NCI-H82 treated with DMSO at 0.1 percent for 48 hours (cell line): ENCODE results near the gene PDPR.
"Not testable (repeated sequence)": the region's sequence is repeated elsewhere in the genome, so short reads cannot be mapped to it uniquely, and the experiment has no call there.

Experiments
- DNase-seq: peaks from one replicate; lab custom pipeline; 2025; ENCODE audit not compliant: unreplicated experiment; lab: John Stamatoyannopoulos, UW

Gene PDPR

DNA sequence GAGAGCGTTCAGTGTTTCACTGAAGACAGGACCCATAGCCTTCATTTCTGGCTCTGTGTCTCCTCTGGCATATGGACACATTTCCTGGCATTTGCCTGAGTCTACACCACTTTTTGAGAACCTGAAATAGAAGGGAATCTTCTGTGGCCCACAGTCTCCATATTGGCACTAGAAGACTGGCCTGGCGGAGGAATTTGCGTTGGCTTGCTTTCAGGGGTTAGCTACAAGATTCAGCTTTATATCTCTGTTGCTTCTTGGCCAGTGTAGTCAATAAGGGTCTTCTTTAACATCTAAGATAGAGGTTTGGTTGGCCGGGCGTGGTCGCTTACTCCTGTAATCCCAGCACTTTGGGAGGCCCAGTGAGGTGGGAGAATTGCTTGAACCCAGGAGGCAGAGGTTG is 46.7 kb downstream of the PDPR start:
- DNase-seq: no peak

DNA sequence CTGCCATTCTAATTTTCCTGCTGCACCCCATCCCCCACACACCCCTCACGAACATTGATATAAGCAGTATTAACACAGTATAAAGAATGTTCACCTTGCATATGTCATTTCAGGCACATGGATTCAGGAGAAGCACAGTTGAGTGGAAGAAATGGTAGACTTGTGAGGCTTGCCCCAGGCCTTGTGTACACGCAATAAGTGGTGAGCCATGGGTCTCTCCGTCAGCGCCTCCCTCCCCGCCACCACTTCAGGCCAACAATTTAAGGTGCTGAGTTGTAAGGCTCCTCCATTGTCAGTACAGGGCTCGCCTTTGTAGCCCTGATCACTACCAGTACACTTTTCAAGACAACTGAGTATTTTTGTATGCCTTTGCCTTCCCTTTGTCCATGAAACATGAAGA is 47.2 kb downstream of the PDPR start:
- DNase-seq: no peak

DNA sequence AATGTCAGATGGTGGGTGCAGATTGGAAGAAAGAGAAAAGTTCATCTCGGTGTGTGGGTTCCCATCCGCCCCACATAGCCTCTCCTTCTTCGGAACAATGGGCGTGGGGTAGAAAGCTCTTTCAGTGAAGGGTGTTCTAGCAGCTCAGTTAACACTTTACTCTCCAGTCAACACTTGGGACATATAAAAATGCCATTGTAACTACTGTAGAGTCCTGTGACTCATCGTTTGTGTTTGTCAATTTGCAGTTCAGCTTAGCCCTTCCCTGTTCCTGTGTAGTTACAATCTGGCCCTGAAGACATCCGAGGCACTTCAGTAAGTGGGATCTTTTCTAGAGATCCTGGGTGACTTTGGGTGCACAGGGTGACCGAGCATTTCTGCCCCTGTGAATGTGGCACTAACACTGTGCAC is 47.9 kb downstream of the PDPR start:
- no peak for DNase-seq

DNA sequence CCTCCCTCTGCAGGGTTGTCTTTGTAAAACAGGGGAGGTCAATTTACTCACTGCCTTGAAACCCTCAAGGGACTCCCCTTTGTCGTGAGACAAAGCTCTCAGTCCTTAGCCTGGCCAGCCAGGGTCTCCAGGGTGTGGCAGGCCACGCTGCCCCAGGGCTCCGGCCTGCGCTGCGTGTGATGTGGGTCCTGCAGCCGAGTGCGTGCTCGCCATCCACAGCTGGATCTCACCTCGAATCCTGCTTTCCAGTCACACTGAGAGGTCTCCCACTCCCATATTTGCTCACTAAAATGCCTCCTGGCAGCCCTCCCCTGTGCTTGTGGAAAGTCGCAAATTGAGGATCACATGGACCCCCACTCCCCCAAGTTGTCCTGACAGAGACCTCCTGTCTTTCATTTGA is 49.5 kb downstream of the PDPR start:
- DNase-seq: no peak

DNA sequence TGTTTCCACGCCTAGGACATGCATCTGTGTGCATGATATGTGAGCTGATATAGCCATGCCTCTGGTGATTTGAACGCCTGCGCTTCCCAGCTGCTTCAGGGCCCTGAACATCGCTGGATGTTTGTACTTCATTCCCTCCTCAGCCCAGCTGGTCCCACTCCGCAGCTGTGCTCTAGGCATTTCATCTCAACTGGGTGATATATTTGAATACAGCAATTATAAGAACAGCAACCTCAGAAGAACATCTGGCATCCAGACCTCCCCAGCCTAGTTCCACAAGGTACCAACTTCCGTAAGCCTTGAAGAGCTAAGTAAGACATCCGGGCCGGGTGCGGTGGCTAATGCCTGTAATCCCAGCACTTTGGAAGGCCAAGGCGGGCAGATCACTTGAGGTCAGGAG is 52.6 kb downstream of the PDPR start:
- DNase-seq: not testable (repeated sequence)

DNA sequence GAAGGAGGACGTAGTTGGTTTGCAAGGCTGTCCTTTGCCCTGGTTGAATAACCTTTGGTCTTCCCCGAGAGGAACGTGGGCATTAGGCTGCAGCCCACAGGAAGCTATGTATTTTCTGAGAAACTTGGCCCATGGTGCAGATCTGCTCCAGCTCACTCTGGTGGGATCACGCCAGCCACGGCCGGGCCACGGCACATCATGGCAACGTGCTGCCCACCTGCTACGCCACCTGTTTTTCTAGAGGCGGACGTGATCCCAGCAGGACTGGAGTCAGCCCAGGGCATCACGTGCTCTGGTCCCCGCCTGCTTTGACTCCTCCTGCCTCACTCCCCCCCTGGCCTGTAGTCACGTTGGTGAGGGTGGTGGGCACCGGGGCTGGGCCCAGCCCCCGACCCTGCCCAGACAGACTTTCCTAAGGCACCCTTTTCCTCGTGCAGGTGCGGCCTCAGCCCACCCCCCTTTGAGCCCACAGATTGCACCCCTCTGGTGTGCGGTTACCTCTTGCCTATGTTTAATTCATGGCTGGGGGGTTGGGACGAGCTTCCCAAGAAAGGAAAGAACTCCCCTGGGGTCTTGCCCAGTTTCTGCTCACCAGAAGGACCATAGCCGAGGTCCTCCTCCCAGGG is 59.2 kb downstream of the PDPR start, which contains the start of gene CLEC18C:
TSS of gene CLEC18C (plus strand) at position 576 of the 626 bp plus-strand sequence. CDS start 492 bp downstream, outside the sequence.
- not testable (repeated sequence) for DNase-seq

DNA sequence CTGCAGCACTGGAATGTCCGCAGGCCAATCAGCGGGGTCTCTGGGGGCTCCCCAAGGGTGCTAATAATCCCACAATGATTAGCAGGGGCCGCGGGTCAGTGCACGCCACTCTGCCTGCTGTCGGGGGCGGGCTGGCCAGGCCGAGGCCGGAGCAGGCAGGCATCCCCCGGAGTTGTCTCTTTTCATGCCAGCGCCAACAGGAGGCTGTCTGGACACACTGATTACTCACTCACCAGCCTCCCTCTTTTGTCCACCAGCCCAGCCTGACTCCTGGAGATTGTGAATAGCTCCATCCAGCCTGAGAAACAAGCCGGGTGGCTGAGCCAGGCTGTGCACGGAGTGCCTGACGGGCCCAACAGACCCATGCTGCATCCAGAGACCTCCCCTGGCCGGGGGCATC is 59.8 kb downstream of the PDPR start:
- DNase-seq: not testable (repeated sequence)

DNA sequence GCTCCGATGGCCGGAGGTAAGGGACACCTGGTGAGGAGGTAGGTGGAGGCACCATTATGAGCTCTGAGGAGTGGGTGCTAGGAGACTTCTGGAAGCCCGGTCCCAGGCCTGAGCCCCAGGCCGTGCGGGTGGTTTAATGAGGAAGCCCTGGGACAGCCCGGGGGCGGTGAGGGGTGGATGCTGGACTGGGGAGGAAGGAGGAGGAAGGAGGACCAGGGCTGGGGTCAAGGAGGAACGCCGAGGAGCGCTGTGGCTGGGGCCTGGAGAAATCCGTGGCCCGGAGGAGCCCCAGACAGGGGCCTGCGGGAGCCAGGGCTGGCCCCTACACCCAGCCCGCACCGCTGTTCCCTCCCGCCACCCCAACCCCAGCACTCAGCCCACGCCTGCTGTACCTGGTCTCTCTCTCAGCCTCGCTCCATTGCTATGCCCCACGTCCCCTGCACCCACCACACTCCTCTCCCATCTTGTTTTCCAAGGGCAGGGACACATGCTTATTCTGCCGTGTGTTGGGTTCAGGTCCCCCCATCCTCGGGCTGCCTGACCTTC is 60.3 kb downstream of the PDPR start:
- DNase-seq: not testable (repeated sequence)

DNA sequence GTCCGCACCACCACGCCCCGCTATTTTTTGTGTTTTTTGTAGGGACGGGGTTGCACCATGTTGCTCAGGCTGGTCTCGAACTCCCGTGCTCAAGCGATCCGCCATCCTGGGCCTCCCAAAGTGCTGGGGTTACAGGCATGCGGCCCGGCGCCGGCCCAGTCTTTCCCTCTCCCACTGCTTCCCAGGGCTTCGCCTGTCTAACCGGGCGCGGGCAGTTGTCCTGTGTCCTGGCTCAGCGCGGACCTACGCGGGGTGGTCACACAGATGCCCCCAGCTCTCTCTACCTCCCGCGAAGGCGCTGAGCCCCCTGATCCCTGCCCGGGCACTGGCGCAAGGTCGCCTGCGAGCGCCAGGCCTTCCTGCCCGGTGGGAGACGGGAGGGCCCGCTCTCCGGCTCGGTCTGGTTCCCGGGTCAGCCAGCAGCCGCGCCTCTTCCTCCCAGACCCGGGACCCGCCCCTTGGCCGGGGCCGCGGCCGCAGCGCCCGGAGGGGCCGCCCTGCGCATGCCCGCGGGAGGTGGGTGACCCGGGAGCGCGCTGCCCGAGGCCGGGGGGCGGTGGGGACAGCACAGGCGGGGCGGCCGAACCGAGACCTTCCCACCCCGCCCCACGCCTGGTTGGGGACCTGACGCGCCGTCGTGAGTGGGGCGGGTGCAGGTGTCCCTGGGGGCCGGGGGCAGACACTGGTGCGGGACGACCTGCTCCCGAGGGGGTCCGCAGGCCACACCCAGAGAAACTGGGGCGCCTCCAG is 73.9 kb downstream of the PDPR start:
- not testable (repeated sequence) for DNase-seq

DNA sequence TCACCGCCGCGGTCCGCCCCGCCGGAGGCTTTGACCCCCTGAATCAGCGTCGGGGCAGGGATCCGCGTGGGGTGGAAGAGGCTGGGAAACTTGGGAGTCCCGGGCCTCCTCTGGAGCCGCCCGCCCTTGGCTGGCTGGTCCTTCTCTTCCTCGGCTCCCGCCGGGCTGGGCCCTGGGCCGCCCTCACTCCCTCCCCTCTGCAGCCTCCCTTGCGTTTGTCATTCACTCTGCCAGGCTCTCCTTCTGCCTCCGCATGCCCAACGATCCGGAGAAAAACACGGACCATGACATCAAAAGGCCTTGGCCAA is 74.4 kb downstream of the PDPR start:
- DNase-seq: not testable (repeated sequence)

DNA sequence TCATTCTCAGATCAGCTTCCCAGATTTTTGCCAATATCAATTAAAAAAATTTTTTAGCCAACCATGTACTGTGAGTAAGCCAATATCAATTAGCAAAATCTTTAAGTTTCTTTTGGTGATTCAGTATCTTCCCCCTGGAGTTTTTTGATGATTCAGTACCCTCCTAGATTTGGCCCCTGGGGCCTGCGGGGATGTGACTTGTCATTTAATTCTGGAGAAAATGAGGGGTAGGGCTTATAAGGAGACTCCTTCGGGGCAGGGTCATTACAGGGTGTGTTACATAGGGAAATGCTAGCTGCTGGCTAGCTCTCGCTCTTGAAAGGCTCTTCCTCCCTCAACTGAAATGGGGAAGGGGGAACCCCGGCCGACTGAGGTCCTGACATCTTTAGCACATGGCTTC is 76.4 kb downstream of the PDPR start:
- not testable (repeated sequence) for DNase-seq

DNA sequence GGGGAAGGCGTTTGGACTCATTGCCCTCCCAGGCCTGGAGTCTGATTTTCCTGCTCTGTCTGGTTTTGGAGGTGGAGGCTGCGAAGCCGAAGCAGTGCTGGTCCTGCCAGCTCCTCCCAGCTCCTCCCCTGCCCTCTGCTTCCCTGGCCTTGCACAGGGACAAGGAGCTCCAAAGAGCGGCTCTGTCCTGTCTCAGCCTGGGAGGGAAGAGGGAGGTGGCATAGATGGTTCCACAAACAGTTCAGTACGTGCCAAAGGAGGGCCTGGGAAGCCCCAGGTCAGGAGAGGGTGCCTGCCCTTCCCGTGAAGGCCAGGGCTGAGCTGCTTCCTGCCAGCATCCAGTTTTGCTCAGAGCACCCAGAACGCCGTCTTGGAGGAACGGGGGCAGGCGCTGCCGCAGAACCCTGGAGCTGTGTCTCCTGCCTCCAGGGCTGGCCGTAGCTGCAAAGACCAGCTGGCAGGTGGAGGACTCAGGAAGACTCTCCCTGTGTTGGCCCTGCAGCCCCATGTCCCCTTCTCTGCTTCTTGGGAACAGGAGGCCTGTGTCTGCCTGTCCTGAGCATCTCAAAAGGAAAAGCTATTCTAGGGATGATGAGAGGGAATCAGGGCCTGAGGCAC is 82.7 kb downstream of the PDPR start:
- not testable (repeated sequence) for DNase-seq

DNA sequence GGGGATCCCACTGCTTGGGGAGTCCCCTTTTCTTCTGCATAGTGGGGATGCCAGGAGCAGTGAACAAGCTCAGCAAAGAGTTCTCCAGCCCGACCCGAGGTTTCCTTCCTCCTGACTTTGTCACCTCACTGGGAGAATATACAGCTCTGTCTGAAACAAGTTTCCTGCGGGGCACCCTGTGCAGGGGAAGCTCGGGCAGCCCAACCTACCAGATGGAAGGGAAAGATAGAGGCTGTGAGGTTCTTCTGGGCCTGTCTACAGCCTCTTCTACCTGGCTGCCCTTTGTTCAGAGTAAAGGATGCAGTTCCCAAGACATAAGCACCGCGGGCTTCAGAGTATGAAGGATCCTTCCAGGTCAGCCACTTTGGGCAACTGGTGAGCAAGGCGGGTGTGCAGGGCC is 83.5 kb downstream of the PDPR start:
- DNase-seq: not testable (repeated sequence)

DNA sequence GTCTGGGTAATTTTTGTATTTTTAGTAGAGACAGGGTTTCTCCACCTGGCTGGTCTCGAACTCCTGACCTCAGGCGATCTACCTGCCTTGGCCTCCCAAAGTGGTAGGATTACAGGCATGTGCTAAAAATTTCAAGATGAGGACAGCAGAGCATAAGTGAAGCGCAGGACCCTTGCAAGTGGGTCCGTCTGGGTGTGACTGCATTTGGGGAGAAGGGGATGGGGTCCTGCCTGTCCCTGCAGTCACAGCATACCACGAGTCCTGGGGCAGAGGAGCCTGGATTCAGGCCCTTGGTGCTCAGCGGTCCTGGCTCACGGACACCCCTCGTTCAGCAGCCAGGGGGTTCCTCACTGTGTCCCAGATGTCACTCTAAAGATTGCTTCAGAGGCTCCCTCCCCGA is 84.1 kb downstream of the PDPR start:
- not testable (repeated sequence) for DNase-seq

DNA sequence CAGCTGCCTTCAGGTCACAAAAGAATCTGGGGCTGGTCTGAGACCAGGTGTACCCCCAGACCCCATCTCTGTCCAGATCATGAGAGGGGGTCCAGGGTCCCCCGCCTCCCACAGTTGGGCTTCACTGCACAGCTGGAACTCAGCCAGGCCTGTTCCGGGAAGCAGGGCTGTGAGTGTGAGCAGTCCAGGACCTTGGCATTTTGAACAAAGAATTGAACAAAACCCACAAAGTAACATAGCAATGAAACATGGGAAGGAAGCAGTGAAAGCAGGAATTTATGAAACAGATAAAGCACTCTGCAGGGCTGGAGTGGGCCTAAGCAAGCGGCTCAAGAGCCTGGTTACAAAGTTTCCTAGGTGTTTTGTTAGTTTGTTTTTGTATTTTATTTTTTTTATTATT is 84.5 kb downstream of the PDPR start:
- DNase-seq: not testable (repeated sequence)

DNA sequence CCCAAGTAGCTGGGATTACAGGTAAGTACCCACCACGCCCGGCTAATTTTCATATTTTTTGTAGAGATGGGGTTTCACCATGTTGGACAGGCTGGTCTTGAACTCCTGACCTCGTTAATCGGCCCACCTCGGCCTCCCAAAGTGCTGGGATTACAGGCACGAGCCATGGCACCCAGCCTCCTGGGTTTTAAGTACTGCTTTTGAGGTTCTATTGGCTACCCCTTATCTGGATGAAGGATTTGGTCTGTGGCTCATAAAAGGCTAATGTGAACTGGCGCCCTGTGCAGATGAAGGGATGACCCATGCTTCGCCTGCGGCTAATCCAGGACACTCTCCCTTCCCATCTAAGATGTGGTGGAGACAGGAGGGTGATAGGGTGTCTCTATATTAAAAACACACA is 85.0 kb downstream of the PDPR start:
- DNase-seq: not testable (repeated sequence)

DNA sequence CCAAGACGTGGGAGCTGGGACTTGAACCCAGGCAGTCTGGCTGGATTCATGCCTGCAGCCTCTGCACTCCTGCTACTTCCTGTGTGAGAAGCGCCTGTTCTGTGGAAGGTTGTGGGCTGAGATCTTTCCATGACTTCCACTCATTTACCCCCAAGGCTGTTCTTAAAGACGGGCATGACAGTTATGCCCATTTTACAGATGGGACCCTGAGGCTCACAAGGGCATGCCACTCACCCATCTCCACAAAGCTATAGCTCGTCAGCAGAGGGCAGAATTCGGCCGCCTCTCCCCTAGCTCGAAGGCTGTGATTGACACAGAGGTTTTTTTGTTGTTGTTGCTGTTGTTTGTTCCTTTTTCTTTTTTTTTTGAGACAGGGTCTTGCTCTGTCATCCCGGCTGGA is 85.9 kb downstream of the PDPR start:
- DNase-seq: not testable (repeated sequence)

DNA sequence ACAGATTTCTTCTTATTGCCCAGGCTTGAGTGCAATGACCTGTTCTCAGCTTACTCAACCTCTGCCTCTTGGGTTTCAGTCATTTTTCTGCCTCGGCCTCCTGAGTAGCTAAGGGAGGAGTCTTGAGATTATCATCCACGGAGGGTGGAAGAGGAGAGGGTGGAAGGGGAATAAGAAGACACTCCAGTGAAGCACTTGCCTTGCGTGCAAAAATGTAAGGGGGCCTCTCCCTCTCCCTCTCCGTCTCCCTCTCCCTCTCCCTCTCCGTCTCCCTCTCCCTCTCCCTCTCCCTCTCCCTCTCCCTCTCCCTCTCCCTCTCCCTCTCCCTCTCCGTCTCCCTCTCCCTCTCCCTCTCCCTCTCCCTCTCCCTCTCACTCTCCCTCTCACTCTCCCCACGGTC is 89.4 kb downstream of the PDPR start:
- not testable (repeated sequence) for DNase-seq

DNA sequence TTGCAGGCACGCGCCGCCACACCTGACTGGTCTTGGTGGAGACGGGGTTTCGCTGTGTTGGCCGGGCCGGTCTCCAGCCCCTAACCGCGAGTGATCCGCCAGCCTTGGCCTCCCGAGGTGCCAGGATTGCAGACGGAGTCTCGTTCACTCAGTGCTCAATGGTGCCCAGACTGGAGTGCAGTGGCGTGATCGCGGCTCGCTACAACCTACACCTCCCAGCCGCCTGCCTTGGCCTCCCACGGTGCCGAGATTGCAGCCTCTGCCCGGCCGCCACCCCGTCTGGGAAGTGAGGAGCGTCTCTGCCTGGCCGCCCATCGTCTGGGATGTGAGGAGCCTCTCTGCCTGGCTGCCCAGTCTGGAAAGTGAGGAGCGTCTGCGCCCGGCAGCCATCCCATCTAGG is 89.9 kb downstream of the PDPR start:
- DNase-seq: not testable (repeated sequence)

DNA sequence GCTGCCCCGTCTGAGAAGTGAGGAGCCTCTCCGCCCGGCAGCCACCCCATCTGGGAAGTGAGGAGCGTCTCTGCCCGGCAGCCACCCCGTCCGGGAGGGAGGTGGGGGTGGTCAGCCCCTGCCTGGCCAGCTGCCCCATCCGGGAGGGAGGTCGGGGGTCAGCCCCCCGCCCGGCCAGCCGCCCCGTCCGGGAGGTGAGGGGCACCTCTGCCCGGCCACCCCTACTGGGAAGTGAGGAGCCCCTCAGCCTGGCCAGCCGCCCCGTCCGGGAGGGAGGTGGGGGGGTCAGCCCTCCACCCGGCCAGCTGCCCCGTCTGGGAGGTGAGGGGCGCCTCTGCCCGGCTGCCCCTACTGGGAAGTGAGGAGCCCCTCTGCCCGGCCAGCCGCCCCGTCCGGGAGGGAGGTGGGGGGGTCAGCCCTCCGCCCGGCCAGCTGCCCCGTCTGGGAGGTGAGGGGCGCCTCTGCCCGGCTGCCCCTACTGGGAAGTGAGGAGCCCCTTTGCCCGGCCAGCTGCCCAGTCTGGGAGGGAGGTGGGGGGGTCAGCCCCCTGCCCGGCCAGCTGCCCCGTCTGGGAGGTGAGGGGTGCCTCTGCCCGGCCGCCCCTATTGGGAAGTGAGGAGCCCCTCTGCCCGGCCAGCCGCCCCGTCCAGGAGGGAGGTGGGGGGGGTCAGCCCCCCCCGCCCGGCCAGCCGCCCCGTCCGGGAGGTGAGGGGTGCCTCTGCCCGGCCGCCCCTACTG is 90.7 kb downstream of the PDPR start:
- not testable (repeated sequence) for DNase-seq

DNA sequence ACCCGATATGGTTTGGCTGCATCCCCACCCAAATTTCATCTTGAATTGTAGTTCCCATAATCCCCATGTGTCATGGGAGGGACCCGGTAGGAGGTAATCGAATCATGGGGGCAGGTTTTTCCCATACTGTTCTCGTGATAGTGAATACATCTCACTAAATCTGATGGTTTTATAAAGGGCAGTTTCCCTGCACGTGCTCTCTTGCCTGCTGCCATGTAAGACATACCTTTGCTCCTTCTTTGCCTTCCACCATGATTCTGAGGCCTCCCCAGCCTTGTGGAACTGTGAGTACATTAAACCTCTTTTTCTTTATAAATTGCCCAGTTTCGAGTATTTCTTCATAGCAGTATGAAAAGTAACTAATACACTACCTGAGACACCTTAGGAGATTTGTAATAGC is 92.2 kb downstream of the PDPR start:
- not testable (repeated sequence) for DNase-seq
